Measurements from ENCODE around the gene MOSPD2.

Gene MOSPD2

GRCh38 chrX:14896273-14896672 is 23.1 kb downstream of the MOSPD2 start:
- H3K36me3 Mint-ChIP-seq (ENCODE audit: low read depth), result peaks cover 17% of the 10 kb centered on the region
- no peak overlapping the region for H3K4me3 Mint-ChIP-seq
- TF ChIP-seq CTCF (IDR thresholded peaks at IDR 0.05), result no peak
- peak overlapping the region; percentile 18 for H3K27ac Mint-ChIP-seq
- H3K9me3 Mint-ChIP-seq, result peaks cover 16% of the 10 kb centered on the region
- no peak for DNase-seq
- peaks cover 13% of the 10 kb centered on the region for H3K4me1 Mint-ChIP-seq
- peaks cover 3% of the 10 kb centered on the region for H3K27me3 Mint-ChIP-seq (ENCODE audit: low read depth, poor library complexity)

- peaks cover 16% of the 10 kb centered on the region for H3K9me3 Mint-ChIP-seq
- H3K4me3 Mint-ChIP-seq, result no peak overlapping the region
- peaks cover 3% of the 10 kb centered on the region for H3K27me3 Mint-ChIP-seq (ENCODE audit: low read depth, poor library complexity)
- TF ChIP-seq CTCF (IDR thresholded peaks at IDR 0.05), result no peak
- H3K27ac Mint-ChIP-seq, result no peak overlapping the region
- DNase-seq, result no peak
- H3K36me3 Mint-ChIP-seq (ENCODE audit: low read depth), result peaks cover 14% of the 10 kb centered on the region
- peaks cover 10% of the 10 kb centered on the region for H3K4me1 Mint-ChIP-seq
Measured at GRCh38 chrX:14897042-14897441, 23.8 kb downstream of the MOSPD2 start.

GRCh38 chrX:14899607-14900006 is 26.4 kb downstream of the MOSPD2 start:
- Mint-ChIP-seq H3K27ac (no peak overlapping the region), H3K4me1 (peaks cover 6% of the 10 kb centered on the region), H3K9me3 (peaks cover 26% of the 10 kb centered on the region), H3K27me3 (ENCODE audit: low read depth, poor library complexity) (peaks cover 3% of the 10 kb centered on the region), H3K4me3 (no peak overlapping the region), H3K36me3 (ENCODE audit: low read depth) (peaks cover 20% of the 10 kb centered on the region)
- TF ChIP-seq CTCF (IDR thresholded peaks at IDR 0.05), result no peak
- DNase-seq, result no peak

- H3K4me1 Mint-ChIP-seq, result no peaks in the 10 kb centered on the region
- no peak overlapping the region for H3K4me3 Mint-ChIP-seq
- no peak for TF ChIP-seq CTCF (IDR thresholded peaks at IDR 0.05)
- H3K27ac Mint-ChIP-seq, result no peak overlapping the region
- H3K36me3 Mint-ChIP-seq (ENCODE audit: low read depth), result peaks cover 23% of the 10 kb centered on the region
- no peak for DNase-seq
- H3K9me3 Mint-ChIP-seq, result peaks cover 33% of the 10 kb centered on the region
- H3K27me3 Mint-ChIP-seq (ENCODE audit: low read depth, poor library complexity), result no peaks in the 10 kb centered on the region
Measured at GRCh38 chrX:14902537-14902936, 29.3 kb downstream of the MOSPD2 start.

- Mint-ChIP-seq H3K4me1 (no peaks in the 10 kb centered on the region), H3K9me3 (peaks cover 35% of the 10 kb centered on the region), H3K4me3 (no peak overlapping the region), H3K27ac (no peak overlapping the region), H3K27me3 (ENCODE audit: low read depth, poor library complexity) (no peaks in the 10 kb centered on the region), H3K36me3 (ENCODE audit: low read depth) (peaks cover 23% of the 10 kb centered on the region)
- DNase-seq, result no peak
- no peak for TF ChIP-seq CTCF (IDR thresholded peaks at IDR 0.05)
Measured at GRCh38 chrX:14903891-14904290, 30.7 kb downstream of the MOSPD2 start.

- no peak overlapping the region for H3K4me3 Mint-ChIP-seq
- no peak for TF ChIP-seq CTCF (IDR thresholded peaks at IDR 0.05)
- H3K27ac Mint-ChIP-seq, result no peak overlapping the region
- H3K27me3 Mint-ChIP-seq (ENCODE audit: low read depth, poor library complexity), result no peaks in the 10 kb centered on the region
- H3K36me3 Mint-ChIP-seq (ENCODE audit: low read depth), result peaks cover 16% of the 10 kb centered on the region
- DNase-seq, result no peak
- H3K4me1 Mint-ChIP-seq, result no peaks in the 10 kb centered on the region
- peaks cover 18% of the 10 kb centered on the region for H3K9me3 Mint-ChIP-seq
Measured at GRCh38 chrX:14913241-14913640, 40.0 kb downstream of the MOSPD2 start.

Measured in nephron progenitor cell (in vitro differentiated cells).